Smooth muscle cell (in vitro differentiated cells): ENCODE measurements around the gene PIK3R6. TPM values are rescaled to one million over a fixed set of nuclear protein-coding genes. Genes with fewer than 3 reads are reported as not detected.

Experiments used
- DNase-seq: peaks from one replicate; lab custom pipeline; 2025; ENCODE audit not compliant: unreplicated experiment; lab: John Stamatoyannopoulos, UW
- H2AFZ ChIP-seq: fragments of 200-600 bp; sonication (generic); 2 replicates; pipeline ENCODE4 v1.6.0; 2016; ENCODE audit warnings: antibody characterized with exemption, low read depth, mild to moderate bottlenecking
- H3F3A ChIP-seq: fragments of 200-600 bp; sonication (generic); 2 replicates; pipeline ENCODE4 v1.6.0; 2017; ENCODE audit warnings: antibody characterized with exemption, low read depth
- H3K27ac ChIP-seq: fragments of 200-600 bp; sonication (generic); 2 replicates; pipeline ENCODE4 v1.5.1; 2016; ENCODE audit warnings: low read depth, mild to moderate bottlenecking
- H3K27me3 ChIP-seq: fragments of 200-600 bp; sonication (generic); 2 replicates; pipeline ENCODE4 v1.6.1; 2016; ENCODE audit warnings: low read depth, mild to moderate bottlenecking
- H3K36me3 ChIP-seq: fragments of 200-600 bp; sonication (generic); 2 replicates; pipeline ENCODE4 v1.5.1; 2016; ENCODE audit warnings: low read depth
- H3K4me1 ChIP-seq: fragments of 200-600 bp; sonication (generic); 2 replicates; pipeline ENCODE4 v1.5.1; 2016; ENCODE audit warnings: low read depth
- H3K4me2 ChIP-seq: fragments of 200-600 bp; sonication (generic); 2 replicates; pipeline ENCODE4 v1.6.0; 2016; ENCODE audit warnings: mild to moderate bottlenecking
- H3K4me3 ChIP-seq: fragments of 200-600 bp; sonication (generic); 2 replicates; pipeline ENCODE4 v1.5.1; 2016; ENCODE audit warnings: mild to moderate bottlenecking
- H3K79me2 ChIP-seq: fragments of 200-600 bp; sonication (generic); 2 replicates; pipeline ENCODE4 v1.6.0; 2016; ENCODE audit warnings: low read depth, mild to moderate bottlenecking
- H3K9ac ChIP-seq: fragments of 200-600 bp; sonication (generic); 2 replicates; pipeline ENCODE4 v1.6.0; 2016; ENCODE audit warnings: low read depth
- H3K9me3 ChIP-seq: fragments of 200-600 bp; sonication (generic); replicated peaks from 2 replicates; pipeline ENCODE4 v1.5.1; 2016; ENCODE audit warnings: low read depth
- H4K20me1 ChIP-seq: fragments of 200-600 bp; sonication (generic); 2 replicates; pipeline ENCODE4 v1.6.0; 2016; ENCODE audit warnings: low read depth
- WGBS: methylation state at CpG from one replicate; pipeline ENCODE4 v1.1.7; 2016; ENCODE audit warnings: low lambda C conversion rate; 5-methylcytosine and 5-hydroxymethylcytosine counted together
- polyA plus RNA-seq: library from polyadenylated mRNA; unstranded; fragments of >200 nt; fragmentation: Nextera tagmentation; extraction: Ambion mirVana; gene quantifications from 2 replicates; pipeline ENCODE4 v1.2.1, GENCODE V29; 2016
- total RNA-seq: library from RNA; depleted of rRNA; stranded (reverse); fragments of >200 nt; gene quantifications from 2 replicates; pipeline ENCODE4 v1.2.3, GENCODE V29; 2014
- TF ChIP-seq, protein P1 (sequence below): fragments of 200-600 bp; sonication (generic); IDR thresholded peaks from 2 replicates; pipeline ENCODE4 v1.5.1; 2017; ENCODE audit warnings: borderline replicate concordance, mild to moderate bottlenecking, antibody characterized with exemption; ENCODE audit not compliant: insufficient read depth, poor library complexity, severe bottlenecking

The PIK3R6 gene
- total and polyA plus RNA-seq, 2 experiments from 2014 or later: not detected

DNA sequence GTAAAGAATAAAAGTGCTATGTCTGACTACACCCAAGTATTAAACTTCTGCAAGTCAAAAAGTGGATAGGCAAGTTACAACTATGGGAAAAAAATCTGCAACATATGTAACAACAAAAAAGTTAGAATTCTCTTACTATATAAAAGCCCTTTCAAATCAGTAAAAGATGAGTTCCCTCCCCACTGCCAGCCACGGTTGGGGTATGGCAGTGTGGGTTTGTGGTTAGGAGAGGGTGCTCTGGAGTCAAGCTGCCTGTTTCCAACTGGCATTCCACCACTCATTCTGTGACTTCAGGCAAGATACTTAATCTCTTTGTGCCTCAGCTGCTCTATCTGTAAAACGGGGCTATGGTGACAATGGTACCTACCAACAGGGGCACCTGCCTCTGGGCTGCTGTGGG, 41.7 kb downstream of the PIK3R6 start:
- WGBS: 75% methylated on average over 2 of the region's 2 CpGs
- no peak for DNase-seq
- Histone ChIP-seq H3K27me3 (no peaks in the 10 kb centered on the region), H3K79me2 (no peaks in the 10 kb centered on the region), H3K27ac (no peak overlapping the region), H3K9ac (no peak overlapping the region), H3K9me3 (no peaks in the 10 kb centered on the region), H2AFZ (no peak overlapping the region), H3K4me2 (no peak overlapping the region), H3K36me3 (no peaks in the 10 kb centered on the region), H4K20me1 (no peaks in the 10 kb centered on the region), H3K4me1 (no peaks in the 10 kb centered on the region), H3F3A (no peaks in the 10 kb centered on the region), H3K4me3 (no peak overlapping the region)
- TF ChIP-seq, protein P1, sequence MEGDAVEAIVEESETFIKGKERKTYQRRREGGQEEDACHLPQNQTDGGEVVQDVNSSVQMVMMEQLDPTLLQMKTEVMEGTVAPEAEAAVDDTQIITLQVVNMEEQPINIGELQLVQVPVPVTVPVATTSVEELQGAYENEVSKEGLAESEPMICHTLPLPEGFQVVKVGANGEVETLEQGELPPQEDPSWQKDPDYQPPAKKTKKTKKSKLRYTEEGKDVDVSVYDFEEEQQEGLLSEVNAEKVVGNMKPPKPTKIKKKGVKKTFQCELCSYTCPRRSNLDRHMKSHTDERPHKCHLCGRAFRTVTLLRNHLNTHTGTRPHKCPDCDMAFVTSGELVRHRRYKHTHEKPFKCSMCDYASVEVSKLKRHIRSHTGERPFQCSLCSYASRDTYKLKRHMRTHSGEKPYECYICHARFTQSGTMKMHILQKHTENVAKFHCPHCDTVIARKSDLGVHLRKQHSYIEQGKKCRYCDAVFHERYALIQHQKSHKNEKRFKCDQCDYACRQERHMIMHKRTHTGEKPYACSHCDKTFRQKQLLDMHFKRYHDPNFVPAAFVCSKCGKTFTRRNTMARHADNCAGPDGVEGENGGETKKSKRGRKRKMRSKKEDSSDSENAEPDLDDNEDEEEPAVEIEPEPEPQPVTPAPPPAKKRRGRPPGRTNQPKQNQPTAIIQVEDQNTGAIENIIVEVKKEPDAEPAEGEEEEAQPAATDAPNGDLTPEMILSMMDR: no peak

DNA sequence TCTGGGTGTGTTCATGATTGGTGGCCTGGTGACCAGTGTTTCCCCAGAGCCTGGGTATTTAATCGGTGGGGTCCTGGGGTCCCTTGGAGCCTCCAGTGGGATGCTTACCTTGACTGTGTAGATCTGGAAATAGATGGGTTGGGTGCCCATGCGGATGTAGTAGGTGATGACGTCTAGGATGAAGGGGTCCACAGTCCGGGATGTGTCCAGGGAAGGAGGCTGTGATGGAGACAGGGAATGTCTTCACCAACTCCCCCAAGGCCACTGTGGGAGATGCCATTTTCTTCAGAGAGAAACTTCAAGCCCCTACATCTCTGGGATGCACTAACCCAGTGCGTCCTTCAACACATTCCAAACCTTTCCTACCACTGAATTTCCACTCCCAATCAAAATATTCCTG, 44.2 kb downstream of the PIK3R6 start:
- TF ChIP-seq, protein P1: no peak
- Histone ChIP-seq H3K4me3 (no peak overlapping the region), H3K9me3 (no peaks in the 10 kb centered on the region), H3K4me2 (no peak overlapping the region), H4K20me1 (no peaks in the 10 kb centered on the region), H3K9ac (no peak overlapping the region), H2AFZ (no peak overlapping the region), H3K27me3 (no peaks in the 10 kb centered on the region), H3F3A (no peaks in the 10 kb centered on the region), H3K27ac (no peak overlapping the region), H3K79me2 (no peaks in the 10 kb centered on the region), H3K36me3 (no peaks in the 10 kb centered on the region), H3K4me1 (no peaks in the 10 kb centered on the region)
- DNase-seq: no peak
- WGBS: 98% methylated on average over 5 of the region's 5 CpGs

DNA sequence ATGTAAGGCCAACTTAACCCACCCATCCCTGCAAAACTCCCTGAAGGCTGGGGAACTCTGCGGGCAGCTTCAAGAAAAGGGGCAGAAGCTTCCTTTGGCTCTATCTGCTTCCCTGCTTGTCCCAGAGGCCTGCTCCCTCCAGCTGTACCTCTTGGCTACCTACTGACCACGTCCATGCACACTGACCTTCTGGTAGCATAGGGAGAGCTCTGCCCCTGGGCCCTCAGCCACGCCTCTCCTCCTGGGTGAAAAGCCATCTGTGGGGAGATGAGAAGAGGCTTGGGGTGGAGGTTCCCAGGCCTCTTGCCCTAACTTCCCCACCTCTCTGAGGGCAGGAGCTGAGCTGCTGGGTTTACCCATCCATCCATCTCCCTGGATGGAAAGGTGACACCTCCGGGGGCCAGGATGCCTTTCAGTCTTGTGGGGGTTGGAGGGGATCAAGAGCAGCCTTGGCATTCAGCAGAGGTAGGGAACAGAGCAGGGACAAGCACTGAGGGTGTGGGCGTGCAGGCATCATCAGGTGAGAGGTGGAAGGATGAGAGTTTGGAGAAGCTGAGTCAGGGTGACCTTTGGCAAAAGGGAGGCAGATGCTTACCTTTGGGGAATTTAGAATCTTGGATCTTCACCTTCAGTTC, 45.0 kb downstream of the PIK3R6 start:
- Histone ChIP-seq H3F3A (no peaks in the 10 kb centered on the region), H3K79me2 (no peaks in the 10 kb centered on the region), H3K27me3 (no peaks in the 10 kb centered on the region), H3K4me1 (no peaks in the 10 kb centered on the region), H2AFZ (no peak overlapping the region), H3K9ac (no peak overlapping the region), H3K9me3 (no peaks in the 10 kb centered on the region), H4K20me1 (no peaks in the 10 kb centered on the region), H3K4me3 (no peak overlapping the region), H3K27ac (no peak overlapping the region), H3K4me2 (no peak overlapping the region), H3K36me3 (no peaks in the 10 kb centered on the region)
- DNase-seq: no peak
- TF ChIP-seq, protein P1: no peak
- WGBS: 82% methylated on average over 5 of the region's 5 CpGs
